ENCODE data around the gene HYDIN. TPM values are rescaled to one million over a fixed set of nuclear protein-coding genes. Genes with fewer than 3 reads are reported as not detected.

HYDIN gene
- total RNA-seq, 1 donor from 2014 or later: 4.0 TPM

- TF ChIP-seq CTCF (IDR thresholded peaks at IDR 0.05; ENCODE audit: insufficient read depth, low read length, poor library complexity, severe bottlenecking): no peak
- H3K4me3 ChIP-seq (ENCODE audit: low read depth, low read length): no peak overlapping the region
- H3K27me3 ChIP-seq (ENCODE audit: control insufficient read depth, insufficient read depth, low read length): no peaks in the 10 kb centered on the region
- DNase-seq (ENCODE audit: low read depth): no peak
- peaks cover 1% of the 10 kb centered on the region for H3K36me3 ChIP-seq (ENCODE audit: control insufficient read depth, insufficient read depth, low read length)
Measured at GRCh38 chr16:70768203-70768580, 462.3 kb downstream of the HYDIN start.

- H3K4me3 ChIP-seq (ENCODE audit: low read depth, low read length): no peak overlapping the region
- DNase-seq (ENCODE audit: low read depth): no peak
- no peak for TF ChIP-seq CTCF (IDR thresholded peaks at IDR 0.05; ENCODE audit: insufficient read depth, low read length, poor library complexity, severe bottlenecking)
- H3K27me3 ChIP-seq (ENCODE audit: control insufficient read depth, insufficient read depth, low read length): no peaks in the 10 kb centered on the region
- H3K36me3 ChIP-seq (ENCODE audit: control insufficient read depth, insufficient read depth, low read length): peaks cover 4% of the 10 kb centered on the region
Measured at GRCh38 chr16:70767377-70768202, 462.9 kb downstream of the HYDIN start.

GRCh38 chr16:70766658-70767057, 463.9 kb downstream of the HYDIN start:
- DNase-seq (ENCODE audit: low read depth): no peak
- H3K4me3 ChIP-seq (ENCODE audit: low read depth, low read length): no peak overlapping the region
- no peaks in the 10 kb centered on the region for H3K27me3 ChIP-seq (ENCODE audit: control insufficient read depth, insufficient read depth, low read length)
- peaks cover 5% of the 10 kb centered on the region for H3K36me3 ChIP-seq (ENCODE audit: control insufficient read depth, insufficient read depth, low read length)
- TF ChIP-seq CTCF (IDR thresholded peaks at IDR 0.05; ENCODE audit: insufficient read depth, low read length, poor library complexity, severe bottlenecking): no peak

- TF ChIP-seq CTCF (IDR thresholded peaks at IDR 0.05; ENCODE audit: insufficient read depth, low read length, poor library complexity, severe bottlenecking): no peak
- no peak for DNase-seq (ENCODE audit: low read depth)
- H3K4me3 ChIP-seq (ENCODE audit: low read depth, low read length): no peak overlapping the region
- peaks cover 5% of the 10 kb centered on the region for H3K36me3 ChIP-seq (ENCODE audit: control insufficient read depth, insufficient read depth, low read length)
- no peaks in the 10 kb centered on the region for H3K27me3 ChIP-seq (ENCODE audit: control insufficient read depth, insufficient read depth, low read length)
Measured at GRCh38 chr16:70766176-70766575, 464.3 kb downstream of the HYDIN start.

- no peak for TF ChIP-seq CTCF (IDR thresholded peaks at IDR 0.05; ENCODE audit: insufficient read depth, low read length, poor library complexity, severe bottlenecking)
- H3K27me3 ChIP-seq (ENCODE audit: control insufficient read depth, insufficient read depth, low read length): no peaks in the 10 kb centered on the region
- no peak for DNase-seq (ENCODE audit: low read depth)
- no peak overlapping the region for H3K4me3 ChIP-seq (ENCODE audit: low read depth, low read length)
- peaks cover 4% of the 10 kb centered on the region for H3K36me3 ChIP-seq (ENCODE audit: control insufficient read depth, insufficient read depth, low read length)
Measured at GRCh38 chr16:70765491-70765890, 465.0 kb downstream of the HYDIN start.

- no peak overlapping the region for H3K4me3 ChIP-seq (ENCODE audit: low read depth, low read length)
- no peak for DNase-seq (ENCODE audit: low read depth)
- peaks cover 4% of the 10 kb centered on the region for H3K36me3 ChIP-seq (ENCODE audit: control insufficient read depth, insufficient read depth, low read length)
- H3K27me3 ChIP-seq (ENCODE audit: control insufficient read depth, insufficient read depth, low read length): no peaks in the 10 kb centered on the region
- no peak for TF ChIP-seq CTCF (IDR thresholded peaks at IDR 0.05; ENCODE audit: insufficient read depth, low read length, poor library complexity, severe bottlenecking)
Measured at GRCh38 chr16:70764632-70765031, 465.9 kb downstream of the HYDIN start.
